NK-92 (cell line): Measurements from ENCODE around the gene CDKN2AIP.

Source experiments
- DNase-seq: peaks from one replicate; lab custom pipeline; 2025; ENCODE audit not compliant: unreplicated experiment; lab: John Stamatoyannopoulos, UW

The CDKN2AIP gene

DNA sequence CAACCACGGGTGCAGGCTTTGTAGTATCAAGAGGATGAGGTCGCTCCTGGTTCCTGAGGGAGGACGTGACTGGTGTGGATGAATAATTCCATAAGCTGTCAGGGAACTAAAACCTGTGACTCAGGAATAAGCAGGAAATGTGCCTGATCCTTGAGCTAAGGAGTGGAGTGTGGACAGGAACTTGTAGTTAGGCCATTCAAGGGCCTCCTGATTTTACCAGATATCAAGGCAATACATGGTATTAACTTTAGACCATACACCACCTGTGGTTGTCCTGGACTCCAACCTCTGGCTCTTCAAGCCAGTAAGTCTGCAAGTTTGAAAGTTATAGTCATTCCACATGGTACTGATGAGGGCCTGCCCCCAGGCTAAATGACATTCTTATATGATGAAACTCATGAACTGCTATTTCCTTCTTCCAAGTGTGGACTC lies 48.4 kb downstream of the CDKN2AIP start:
- no peak for DNase-seq

DNA sequence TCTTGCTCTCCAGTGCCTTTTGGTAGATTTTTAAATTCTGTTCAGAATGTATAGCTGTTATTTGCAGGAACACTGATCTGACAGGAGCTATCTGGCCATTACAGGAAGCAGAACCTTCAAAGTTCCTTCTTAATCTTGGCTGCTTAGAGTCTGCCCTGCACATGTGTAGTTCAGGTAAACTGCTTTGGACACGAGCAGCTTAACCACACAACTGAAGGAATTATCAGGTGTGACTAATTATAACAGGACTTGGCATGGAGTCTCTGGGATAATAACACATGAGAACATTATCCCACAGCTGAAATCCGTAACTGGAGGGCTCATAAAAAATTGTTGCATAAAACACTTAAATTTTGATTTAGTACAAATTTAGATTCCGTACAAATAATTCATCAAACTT lies 48.8 kb downstream of the CDKN2AIP start:
- DNase-seq = no peak

DNA sequence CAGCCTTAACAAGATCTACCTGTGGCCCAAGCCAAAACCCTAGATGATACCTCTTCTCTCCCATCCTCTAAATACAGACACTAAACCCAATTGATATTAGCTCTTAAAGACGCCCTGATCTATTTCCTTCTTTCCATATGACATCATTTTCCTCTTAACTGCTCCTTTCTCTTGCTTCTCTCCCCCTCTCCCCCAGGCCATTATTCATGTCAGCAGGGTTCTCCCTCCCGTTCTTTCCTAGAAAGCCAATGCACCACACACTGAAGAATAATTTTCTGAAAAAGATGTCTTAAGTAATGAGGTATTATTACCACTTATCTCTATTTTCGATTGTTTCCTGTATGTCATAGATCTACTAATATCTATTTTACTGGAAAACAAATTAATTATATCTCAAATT lies 50.7 kb downstream of the CDKN2AIP start:
- DNase-seq = no peak
